ENCODE data around the gene DTNBP1. TPM values are rescaled to one million over a fixed set of nuclear protein-coding genes. Genes with fewer than 3 reads are reported as not detected.

Gene DTNBP1
- total RNA-seq, 1 experiment from 2014 or later = 20.7 TPM

DNA sequence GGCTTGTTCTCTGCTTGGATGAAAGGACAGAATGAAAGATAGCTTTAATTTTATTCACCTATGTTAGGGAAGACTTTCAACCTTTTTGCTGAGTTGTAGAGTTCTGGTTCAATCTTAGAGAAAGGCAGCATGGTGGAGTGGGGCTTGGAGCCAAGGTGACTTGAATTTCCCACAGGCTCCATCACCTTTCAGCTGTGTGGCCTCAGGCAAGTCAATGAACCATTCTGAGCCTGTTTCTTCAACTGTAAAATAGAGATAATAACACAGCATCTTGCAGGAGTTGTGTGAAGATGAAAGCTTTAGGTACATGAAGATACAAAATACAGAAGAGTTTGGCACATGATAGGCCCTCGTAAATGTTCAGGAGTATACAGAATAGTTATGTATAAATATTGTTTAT, 19.1 kb upstream of the DTNBP1 start:
- Mint-ChIP-seq H3K9me3 (ENCODE audit: unreplicated experiment) (peaks cover 6% of the 10 kb centered on the region), H3K36me3 (ENCODE audit: insufficient read depth, unreplicated experiment) (no peaks in the 10 kb centered on the region), H3K4me3 (ENCODE audit: unreplicated experiment) (no peak overlapping the region), H3K27ac (ENCODE audit: unreplicated experiment) (no peak overlapping the region), H3K4me1 (ENCODE audit: low read depth, unreplicated experiment) (peaks cover 18% of the 10 kb centered on the region), H3K27me3 (ENCODE audit: insufficient read depth, unreplicated experiment) (peaks cover 3% of the 10 kb centered on the region)
- CTCF ChIA-PET = no interaction called here
- Histone ChIP-seq H3K9me3 (no peaks in the 10 kb centered on the region), H3K36me3 (ENCODE audit: control insufficient read depth, insufficient read depth, low read length) (no peaks in the 10 kb centered on the region), H3K4me3 (ENCODE audit: low read depth, low read length) (no peak overlapping the region), H3K27me3 (replicated peaks; ENCODE audit: control insufficient read depth, insufficient read depth, low read length) (no peaks in the 10 kb centered on the region), H3K4me1 (peaks cover 12% of the 10 kb centered on the region)
- no peak for DNase-seq
- TF ChIP-seq, protein P1, sequence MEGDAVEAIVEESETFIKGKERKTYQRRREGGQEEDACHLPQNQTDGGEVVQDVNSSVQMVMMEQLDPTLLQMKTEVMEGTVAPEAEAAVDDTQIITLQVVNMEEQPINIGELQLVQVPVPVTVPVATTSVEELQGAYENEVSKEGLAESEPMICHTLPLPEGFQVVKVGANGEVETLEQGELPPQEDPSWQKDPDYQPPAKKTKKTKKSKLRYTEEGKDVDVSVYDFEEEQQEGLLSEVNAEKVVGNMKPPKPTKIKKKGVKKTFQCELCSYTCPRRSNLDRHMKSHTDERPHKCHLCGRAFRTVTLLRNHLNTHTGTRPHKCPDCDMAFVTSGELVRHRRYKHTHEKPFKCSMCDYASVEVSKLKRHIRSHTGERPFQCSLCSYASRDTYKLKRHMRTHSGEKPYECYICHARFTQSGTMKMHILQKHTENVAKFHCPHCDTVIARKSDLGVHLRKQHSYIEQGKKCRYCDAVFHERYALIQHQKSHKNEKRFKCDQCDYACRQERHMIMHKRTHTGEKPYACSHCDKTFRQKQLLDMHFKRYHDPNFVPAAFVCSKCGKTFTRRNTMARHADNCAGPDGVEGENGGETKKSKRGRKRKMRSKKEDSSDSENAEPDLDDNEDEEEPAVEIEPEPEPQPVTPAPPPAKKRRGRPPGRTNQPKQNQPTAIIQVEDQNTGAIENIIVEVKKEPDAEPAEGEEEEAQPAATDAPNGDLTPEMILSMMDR (IDR thresholded peaks at IDR 0.05; ENCODE audit: insufficient read depth in 1 of 2, low read depth in 1 of 2, low read length in 1 of 2, severe bottlenecking in 1 of 2, unreplicated experiment in 1 of 2) = no peak
- BruUV-seq (replicated peaks) = no TSS peak
- intact Hi-C loops (cut with micrococcal nuclease; ENCODE audit: unreplicated experiment) = no loop called here
- POLR2A ChIA-PET = no interaction called here

DNA sequence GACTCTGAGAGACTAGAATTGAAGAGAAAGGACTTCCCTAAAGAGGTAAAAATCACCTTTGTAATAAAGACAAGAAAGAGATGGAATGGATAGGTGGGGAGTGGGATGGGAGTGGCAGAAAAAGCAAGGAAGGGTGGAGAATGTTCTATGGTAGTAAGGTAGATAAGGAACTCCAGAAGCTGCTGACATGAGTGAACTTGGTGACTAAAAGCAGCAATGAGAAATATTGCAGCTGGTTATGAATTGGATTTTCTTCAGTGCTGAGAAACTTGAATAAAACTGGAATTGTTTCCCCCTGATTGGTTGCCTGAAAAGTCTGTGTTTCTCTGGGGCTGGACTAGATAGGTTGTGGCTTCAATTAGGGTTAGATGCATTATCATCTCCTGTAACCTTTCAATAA, 15.7 kb upstream of the DTNBP1 start:
- Histone ChIP-seq H3K27me3 (replicated peaks; ENCODE audit: control insufficient read depth, insufficient read depth, low read length) (no peaks in the 10 kb centered on the region), H3K36me3 (ENCODE audit: control insufficient read depth, insufficient read depth, low read length) (no peaks in the 10 kb centered on the region), H3K4me3 (ENCODE audit: low read depth, low read length) (no peak overlapping the region), H3K9me3 (no peaks in the 10 kb centered on the region), H3K4me1 (peaks cover 7% of the 10 kb centered on the region)
- no TSS peak for BruUV-seq (replicated peaks)
- ChIA-PET CTCF (no interaction called here), POLR2A (no interaction called here)
- TF ChIP-seq, protein P1 (IDR thresholded peaks at IDR 0.05; ENCODE audit: insufficient read depth in 1 of 2, low read depth in 1 of 2, low read length in 1 of 2, severe bottlenecking in 1 of 2, unreplicated experiment in 1 of 2) = no peak
- H3K4me1 Mint-ChIP-seq (ENCODE audit: low read depth, unreplicated experiment) = peaks cover 8% of the 10 kb centered on the region
- intact Hi-C loops (cut with micrococcal nuclease; ENCODE audit: unreplicated experiment) = no loop called here
- no peak for DNase-seq
- no peak overlapping the region for H3K27ac Mint-ChIP-seq (ENCODE audit: unreplicated experiment)
- H3K9me3 Mint-ChIP-seq (ENCODE audit: unreplicated experiment) = peaks cover 6% of the 10 kb centered on the region
- no peak overlapping the region for H3K4me3 Mint-ChIP-seq (ENCODE audit: unreplicated experiment)
- H3K27me3 Mint-ChIP-seq (ENCODE audit: insufficient read depth, unreplicated experiment) = peaks cover 3% of the 10 kb centered on the region
- no peaks in the 10 kb centered on the region for H3K36me3 Mint-ChIP-seq (ENCODE audit: insufficient read depth, unreplicated experiment)

DNA sequence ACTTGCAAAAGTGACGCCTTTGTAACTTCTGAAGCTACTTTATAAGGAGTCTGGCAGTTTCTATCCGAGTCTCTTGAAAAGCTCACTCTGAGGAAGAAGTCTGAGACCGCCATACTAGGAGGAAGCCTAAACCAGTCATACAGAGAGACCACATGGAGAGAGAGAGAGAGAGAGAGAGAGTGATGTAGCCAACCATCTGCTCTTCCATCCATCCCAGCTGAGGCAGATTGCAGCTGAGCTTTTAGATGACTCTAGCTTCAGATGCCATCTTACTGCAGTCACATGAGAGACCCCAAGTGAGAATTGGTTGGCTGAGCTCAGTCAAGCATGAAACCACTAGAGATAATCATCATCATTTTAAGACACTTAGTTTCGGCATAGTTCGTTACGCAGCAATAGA, 15.0 kb upstream of the DTNBP1 start:
- Mint-ChIP-seq H3K36me3 (ENCODE audit: insufficient read depth, unreplicated experiment) (no peaks in the 10 kb centered on the region), H3K9me3 (ENCODE audit: unreplicated experiment) (peaks cover 6% of the 10 kb centered on the region), H3K27ac (ENCODE audit: unreplicated experiment) (no peak overlapping the region), H3K27me3 (ENCODE audit: insufficient read depth, unreplicated experiment) (peaks cover 3% of the 10 kb centered on the region), H3K4me1 (ENCODE audit: low read depth, unreplicated experiment) (peaks cover 1% of the 10 kb centered on the region), H3K4me3 (ENCODE audit: unreplicated experiment) (no peak overlapping the region)
- no peak overlapping the region for H3K4me3 ChIP-seq (ENCODE audit: low read depth, low read length)
- DNase-seq = no peak
- no TSS peak for BruUV-seq (replicated peaks)
- no peaks in the 10 kb centered on the region for H3K36me3 ChIP-seq (ENCODE audit: control insufficient read depth, insufficient read depth, low read length)
- H3K9me3 ChIP-seq = no peaks in the 10 kb centered on the region
- H3K27me3 ChIP-seq (replicated peaks; ENCODE audit: control insufficient read depth, insufficient read depth, low read length) = no peaks in the 10 kb centered on the region
- ChIA-PET POLR2A (no interaction called here), CTCF (no interaction called here)
- no peaks in the 10 kb centered on the region for H3K4me1 ChIP-seq
- intact Hi-C loops (cut with micrococcal nuclease; ENCODE audit: unreplicated experiment) = no loop called here
- TF ChIP-seq, protein P1 (IDR thresholded peaks at IDR 0.05; ENCODE audit: insufficient read depth in 1 of 2, low read depth in 1 of 2, low read length in 1 of 2, severe bottlenecking in 1 of 2, unreplicated experiment in 1 of 2) = no peak

Measured in Caco-2 (cell line).